Measurements from ENCODE around the gene CCL21. TPM values are rescaled to one million over a fixed set of nuclear protein-coding genes. Genes with fewer than 3 reads are reported as not detected.
"Not testable (repeated sequence)": the region's sequence is repeated elsewhere in the genome, so short reads cannot be mapped to it uniquely, and the experiment has no call there.

Gene CCL21, protein sequence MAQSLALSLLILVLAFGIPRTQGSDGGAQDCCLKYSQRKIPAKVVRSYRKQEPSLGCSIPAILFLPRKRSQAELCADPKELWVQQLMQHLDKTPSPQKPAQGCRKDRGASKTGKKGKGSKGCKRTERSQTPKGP
- 1 to 10 TPM in 1 of 4 donors, under 1 TPM in 2, not detected in 1; 0.87 to 1.9 (median 0.91) TPM for total RNA-seq

DNA sequence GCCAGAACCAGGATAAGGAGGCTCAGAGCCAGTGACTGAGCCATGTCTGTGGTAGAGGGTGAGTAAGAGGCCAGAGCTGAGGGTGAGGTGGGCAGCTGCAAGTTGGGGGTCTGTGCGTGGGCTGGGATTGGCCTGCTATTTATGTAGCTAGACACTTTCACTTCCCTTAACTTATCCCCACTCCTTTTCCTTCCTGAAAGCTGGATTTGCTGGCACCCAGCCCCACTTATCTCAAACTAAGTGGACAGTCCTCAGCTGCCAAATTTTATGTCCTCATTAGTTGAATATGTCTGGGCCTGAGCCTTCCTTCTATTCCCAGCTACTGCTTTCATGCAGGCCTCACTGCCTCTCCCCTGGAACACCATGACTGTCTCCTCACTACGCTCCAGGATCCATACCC lies at the start of gene CCL21:
Gene CCL21, minus strand, starts transcription at position 114 of the 400 bp plus-strand sequence. Its CDS starts 70 bp downstream, at position 44.
- in situ Hi-C loops (cut with MboI; ENCODE audit: low sequenced_read_pairs in 4 of 4) = no loop called here
- TF ChIP-seq, protein P1, sequence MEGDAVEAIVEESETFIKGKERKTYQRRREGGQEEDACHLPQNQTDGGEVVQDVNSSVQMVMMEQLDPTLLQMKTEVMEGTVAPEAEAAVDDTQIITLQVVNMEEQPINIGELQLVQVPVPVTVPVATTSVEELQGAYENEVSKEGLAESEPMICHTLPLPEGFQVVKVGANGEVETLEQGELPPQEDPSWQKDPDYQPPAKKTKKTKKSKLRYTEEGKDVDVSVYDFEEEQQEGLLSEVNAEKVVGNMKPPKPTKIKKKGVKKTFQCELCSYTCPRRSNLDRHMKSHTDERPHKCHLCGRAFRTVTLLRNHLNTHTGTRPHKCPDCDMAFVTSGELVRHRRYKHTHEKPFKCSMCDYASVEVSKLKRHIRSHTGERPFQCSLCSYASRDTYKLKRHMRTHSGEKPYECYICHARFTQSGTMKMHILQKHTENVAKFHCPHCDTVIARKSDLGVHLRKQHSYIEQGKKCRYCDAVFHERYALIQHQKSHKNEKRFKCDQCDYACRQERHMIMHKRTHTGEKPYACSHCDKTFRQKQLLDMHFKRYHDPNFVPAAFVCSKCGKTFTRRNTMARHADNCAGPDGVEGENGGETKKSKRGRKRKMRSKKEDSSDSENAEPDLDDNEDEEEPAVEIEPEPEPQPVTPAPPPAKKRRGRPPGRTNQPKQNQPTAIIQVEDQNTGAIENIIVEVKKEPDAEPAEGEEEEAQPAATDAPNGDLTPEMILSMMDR (IDR thresholded peaks at IDR 0.05 in 4 of 5, conservative IDR thresholded peaks at IDR 0.05 in 1 of 5) = no peak
- TF ChIP-seq POLR2A (IDR thresholded peaks at IDR 0.05) = no peak

DNA sequence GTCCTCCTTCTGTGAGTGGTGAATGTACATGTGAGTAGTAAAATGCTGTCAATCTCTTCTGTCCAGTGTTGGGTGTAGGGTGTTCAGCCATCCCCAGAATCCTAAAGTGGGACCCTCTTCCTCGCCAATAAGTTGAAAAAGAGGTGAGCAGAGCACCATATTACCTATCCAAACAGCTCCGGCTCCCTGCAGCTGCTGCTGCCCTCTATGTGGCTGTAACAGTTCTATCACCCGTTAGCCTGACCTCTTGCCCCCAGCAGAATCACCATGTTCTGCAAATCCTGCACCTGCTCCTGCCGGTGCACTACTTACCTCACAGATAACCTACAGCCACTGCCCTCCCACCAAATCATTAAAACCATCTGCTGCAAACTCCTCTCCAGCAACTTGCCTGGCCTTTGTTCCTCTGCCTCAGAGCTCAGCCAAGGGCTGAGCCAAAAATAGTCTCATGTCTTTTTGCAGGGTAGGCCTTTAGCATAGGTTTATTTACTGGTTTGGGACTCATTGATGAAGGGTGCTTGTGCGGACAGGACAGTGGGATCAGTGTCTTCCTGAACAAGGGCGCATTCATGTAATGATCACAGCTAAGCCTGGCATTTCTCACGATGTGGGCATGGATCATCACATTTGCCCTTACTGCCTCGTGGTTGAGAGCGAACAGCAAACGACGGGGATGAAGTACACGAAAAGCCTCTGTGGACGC lies 49.6 kb upstream of the CCL21 start:
- no peaks in the 10 kb centered on the region for H3K36me3 ChIP-seq
- in situ Hi-C loops (cut with MboI; ENCODE audit: low sequenced_read_pairs in 4 of 4) (no loop called here), intact Hi-C loops (cut with DNase I; ENCODE audit: low total_unique reads) (no loop called here)
- H3K27me3 ChIP-seq = no peaks in the 10 kb centered on the region
- ATAC-seq (no peak), DNase-seq (no peak)
- H3K9me3 ChIP-seq = peaks cover 0 to 6% (median 0%) of the 10 kb centered on the region in 3 donors
- TF ChIP-seq POLR2A (IDR thresholded peaks at IDR 0.05) = no peak
- TF ChIP-seq, protein P1 (IDR thresholded peaks at IDR 0.05 in 4 of 5, conservative IDR thresholded peaks at IDR 0.05 in 1 of 5) = no peak
- H3K27ac ChIP-seq = no peak overlapping the region
- no peaks in the 10 kb centered on the region for H3K4me1 ChIP-seq
- no peak overlapping the region for H3K4me3 ChIP-seq

More for the DNA sequence above, at the start of gene CCL21:
- intact Hi-C loops (cut with DNase I; ENCODE audit: low total_unique reads) = no loop called here
- Histone ChIP-seq H3K27me3 (no peaks in the 10 kb centered on the region), H3K4me1 (peaks cover 9 to 13% of the 10 kb centered on the region in 2 donors), H3K4me3 (no peak within 1 kb of the TSS), H3K36me3 (no peaks in the 10 kb centered on the region), H3K27ac (no peak within 1 kb of the TSS), H3K9me3 (no peaks in the 10 kb centered on the region)
- ATAC-seq = no peak
- DNase-seq = no peak

DNA sequence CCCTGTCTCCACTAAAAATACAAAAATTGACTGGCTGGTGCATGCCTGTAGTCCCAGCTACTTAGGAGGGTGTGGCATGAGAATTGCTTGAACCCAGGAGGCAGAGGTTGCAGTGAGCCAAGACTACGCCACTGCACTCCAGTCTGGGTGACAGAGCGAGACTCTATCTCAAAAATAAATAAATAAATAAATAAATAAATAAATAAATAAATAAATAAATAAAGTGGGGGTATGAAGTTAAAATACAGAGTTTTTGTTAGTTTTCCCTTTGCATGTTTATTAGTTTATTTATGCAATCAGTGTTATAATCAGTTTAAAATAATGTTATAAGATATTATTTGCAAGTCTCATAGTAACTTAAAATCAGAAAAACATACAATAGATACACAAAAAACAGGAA lies 40.4 kb upstream of the CCL21 start:
- DNase-seq; H3K4me1 ChIP-seq; H3K36me3 ChIP-seq; H3K27ac ChIP-seq; H3K27me3 ChIP-seq; H3K9me3 ChIP-seq; H3K4me3 ChIP-seq; ATAC-seq; in situ Hi-C loops (cut with MboI; ENCODE audit: low sequenced_read_pairs in 4 of 4); intact Hi-C loops (cut with DNase I; ENCODE audit: low total_unique reads): not testable (repeated sequence)

DNA sequence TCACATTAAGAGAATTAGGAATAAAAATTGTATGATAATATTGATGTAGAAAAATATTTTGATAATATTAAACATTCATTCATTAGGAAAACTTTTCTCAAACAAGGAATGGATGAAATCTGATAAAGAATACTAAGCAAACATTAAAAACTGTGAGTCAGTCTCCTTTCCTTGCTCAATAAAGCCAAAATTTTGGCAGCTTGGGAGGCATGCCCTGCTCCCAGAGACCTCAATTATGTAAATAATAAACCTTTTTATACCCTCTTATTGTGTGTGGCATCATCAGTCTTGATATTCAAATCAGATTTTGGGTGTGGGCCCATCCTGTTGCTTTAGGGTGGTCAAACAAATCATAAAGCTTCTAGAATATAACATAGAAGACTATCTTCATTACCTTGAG lies 36.6 kb upstream of the CCL21 start:
- no peaks in the 10 kb centered on the region for H3K4me1 ChIP-seq
- ATAC-seq (no peak), DNase-seq (no peak)
- TF ChIP-seq, protein P1 (IDR thresholded peaks at IDR 0.05 in 4 of 5, conservative IDR thresholded peaks at IDR 0.05 in 1 of 5) = no peak
- TF ChIP-seq POLR2A (IDR thresholded peaks at IDR 0.05) = no peak
- no peaks in the 10 kb centered on the region for H3K27me3 ChIP-seq
- in situ Hi-C loops (cut with MboI; ENCODE audit: low sequenced_read_pairs in 4 of 4) (no loop called here), intact Hi-C loops (cut with DNase I; ENCODE audit: low total_unique reads) (no loop called here)
- no peak overlapping the region for H3K27ac ChIP-seq
- H3K36me3 ChIP-seq = no peaks in the 10 kb centered on the region
- no peak overlapping the region for H3K4me3 ChIP-seq
- H3K9me3 ChIP-seq = no peaks in the 10 kb centered on the region

DNA sequence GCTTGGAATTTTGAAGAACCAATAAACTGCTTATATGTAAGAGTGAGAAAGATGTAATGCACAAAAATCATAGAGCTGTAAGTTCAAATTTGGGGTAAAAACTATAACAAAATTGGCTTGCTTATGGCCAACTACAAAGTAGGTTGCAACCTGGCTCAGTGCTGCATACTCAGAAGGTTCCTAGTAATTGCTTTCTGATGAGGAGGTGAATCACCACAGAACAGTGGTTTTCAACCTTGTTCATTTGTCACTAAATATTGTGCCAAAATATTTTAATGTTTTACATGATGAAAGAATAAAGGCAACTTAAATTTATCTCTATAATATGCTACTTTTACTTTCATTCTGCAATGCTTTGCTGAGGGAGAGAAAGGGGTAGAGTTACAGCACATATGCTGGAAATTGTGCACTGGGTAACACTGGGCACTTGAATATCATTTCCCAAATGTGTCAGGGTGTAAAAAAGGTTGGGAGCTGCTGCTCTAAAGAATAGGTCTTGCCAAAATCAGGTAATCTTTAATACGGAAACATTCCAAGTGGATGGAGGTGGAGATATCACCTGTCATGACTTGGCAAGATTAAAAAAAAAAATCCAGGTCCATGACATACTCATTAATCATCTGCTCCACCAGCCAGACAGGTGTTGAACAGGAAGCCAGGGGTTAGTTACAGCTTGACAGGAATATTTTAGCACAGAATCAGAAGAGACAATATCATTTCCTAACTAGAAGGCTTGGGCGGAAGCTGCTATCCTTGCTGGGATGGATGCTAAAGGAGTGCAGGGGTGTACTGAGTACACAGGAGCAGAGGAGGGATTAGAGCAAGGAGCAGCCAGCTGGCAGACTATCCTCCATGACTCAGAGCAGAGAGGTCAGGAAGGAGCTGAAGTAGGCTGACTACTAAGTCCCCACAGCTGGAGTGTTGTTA lies 34.6 kb upstream of the CCL21 start:
- intact Hi-C loops (cut with DNase I; ENCODE audit: low total_unique reads) (no loop called here), in situ Hi-C loops (cut with MboI; ENCODE audit: low sequenced_read_pairs in 4 of 4) (no loop called here)
- Histone ChIP-seq H3K9me3 (no peaks in the 10 kb centered on the region), H3K27ac (no peak overlapping the region), H3K4me3 (no peak overlapping the region), H3K27me3 (no peaks in the 10 kb centered on the region), H3K36me3 (no peaks in the 10 kb centered on the region), H3K4me1 (no peaks in the 10 kb centered on the region)
- DNase-seq (peak; percentile 12 to 24), ATAC-seq (peak; percentile 61 to 85)
- TF ChIP-seq POLR2A (IDR thresholded peaks at IDR 0.05) = no peak
- TF ChIP-seq, protein P1 (IDR thresholded peaks at IDR 0.05 in 4 of 5, conservative IDR thresholded peaks at IDR 0.05 in 1 of 5) = no peak
